H1 (cell line): ENCODE results near the gene KIAA0586. TPM values are rescaled to one million over a fixed set of nuclear protein-coding genes. Genes with fewer than 3 reads are reported as not detected.

Experiments
- CTCF ChIA-PET: fragments of 300-600 bp; sonication (Branson Sonifier 250); formaldehyde crosslinking; loops from one replicate; lab custom pipeline; 2021; ENCODE audit not compliant: partially characterized antibody; lab: Charles Lee
- POLR2A ChIA-PET: fragments of 300-600 bp; sonication (Branson Sonifier 250); formaldehyde crosslinking; loops from one replicate; lab custom pipeline; 2021; ENCODE audit warnings: inconsistent platforms; ENCODE audit not compliant: partially characterized antibody; lab: Charles Lee
- DNase-seq, 2 experiments: peaks; one replicate each; pipeline versions ENCODE4 v3.0.0 to v3.0.0-alpha.2; 2010 to 2022; ENCODE audit warnings: low spot score in 2 of 2, low read depth in 1 of 2, mixed read lengths in 1 of 2
- FAIRE-seq: peaks from 2 replicates; lab custom pipeline; 2011; peaks lifted over from hg19 to GRCh38; lab: Jason Lieb, UNC
- H2AFZ ChIP-seq: 2 replicates; pipeline ENCODE4 v1.8.1; 2012; ENCODE audit warnings: low read length, inconsistent platforms
- H2AK5ac ChIP-seq: 2 replicates; pipeline ENCODE4 v1.6.1; 2013; ENCODE audit warnings: low read depth, low read length
- H2BK120ac ChIP-seq: replicated peaks from 2 replicates; pipeline ENCODE3; 2013; ENCODE audit warnings: low read depth, low read length, inconsistent platforms
- H2BK12ac ChIP-seq: 2 replicates; pipeline ENCODE4 v1.6.1; 2013; ENCODE audit warnings: low read depth, low read length
- H2BK15ac ChIP-seq: 2 replicates; pipeline ENCODE4 v1.6.1; 2013; ENCODE audit warnings: low read length
- H2BK20ac ChIP-seq: 2 replicates; pipeline ENCODE4 v1.6.1; 2013; ENCODE audit warnings: low read length
- H2BK5ac ChIP-seq: 2 replicates; pipeline ENCODE4 v1.6.1; 2013; ENCODE audit warnings: low read depth, low read length
- H3K14ac ChIP-seq: 2 replicates; pipeline ENCODE4 v1.6.1; 2013; ENCODE audit warnings: inconsistent platforms; ENCODE audit not compliant: insufficient read length
- H3K18ac ChIP-seq: 2 replicates; pipeline ENCODE4 v1.6.1; 2013; ENCODE audit warnings: low read length; ENCODE audit errors: extremely low read depth
- H3K23ac ChIP-seq: 2 replicates; pipeline ENCODE4 v1.6.1; 2013; ENCODE audit warnings: inconsistent platforms; ENCODE audit not compliant: insufficient read length
- H3K23me2 ChIP-seq: 2 replicates; pipeline ENCODE4 v1.6.1; 2013; ENCODE audit warnings: low read depth, low read length
- H3K27ac ChIP-seq: 2 replicates; pipeline ENCODE4 v1.6.1; 2011; ENCODE audit warnings: low read depth, low read length, inconsistent platforms
- H3K27me3 ChIP-seq, 4 experiments: replicated peaks in 1 of 4; 1 replicate in 1 of 4; 2 replicates in 3 of 4; pipeline versions ENCODE4 v1.6.1 to v1.8.1; 2011 to 2013; ENCODE audit warnings: low read length in 3 of 4, mild to moderate bottlenecking in 3 of 4, inconsistent platforms in 2 of 4, mixed read lengths in 2 of 4, moderate library complexity in 1 of 4; ENCODE audit not compliant: control insufficient read depth in 3 of 4, insufficient read depth in 3 of 4; ENCODE audit errors: extremely low read depth in 1 of 4
- H3K36me3 ChIP-seq, 4 experiments: 2 replicates each; pipeline versions ENCODE4 v1.6.1 to v1.8.1; 2011 to 2013; ENCODE audit warnings: mild to moderate bottlenecking in 4 of 4, low read length in 3 of 4, moderate library complexity in 2 of 4, control low read depth in 1 of 4, inconsistent platforms in 1 of 4; ENCODE audit not compliant: insufficient read depth in 4 of 4, control insufficient read depth in 2 of 4
- H3K4ac ChIP-seq: replicated peaks from 2 replicates; pipeline ENCODE3; 2013; ENCODE audit warnings: low read length, low read depth, mixed read lengths, inconsistent platforms; ENCODE audit not compliant: insufficient read length
- H3K4me1 ChIP-seq, 4 experiments: replicated peaks in 1 of 4; 1 replicate in 1 of 4; 2 replicates in 3 of 4; pipeline versions ENCODE4 v1.6.1 to v1.8.1; 2011 to 2013; ENCODE audit warnings: low read length in 3 of 4, inconsistent platforms in 2 of 4, mixed read lengths in 1 of 4; ENCODE audit not compliant: insufficient read depth in 4 of 4, control insufficient read depth in 3 of 4
- H3K4me2 ChIP-seq, 2 experiments: 2 replicates each; pipeline versions ENCODE4 v1.6.1 to v1.8.1; 2011 to 2013; ENCODE audit warnings: low read depth in 2 of 2, low read length in 2 of 2, control low read depth in 1 of 2, inconsistent platforms in 1 of 2, mild to moderate bottlenecking in 1 of 2; ENCODE audit not compliant: insufficient read depth in 1 of 2
- H3K4me3 ChIP-seq, 4 experiments: fragments of 200-600, 300-600 bp in 1 of 4; sonication (generic), shearing (Covaris generic), sonication (Bioruptor Twin) in 1 of 4; 2 replicates each; pipeline versions ENCODE4 v1.5.1 to v1.8.1; 2011 to 2016; ENCODE audit warnings: low read length in 4 of 4, low read depth in 3 of 4, control low read depth in 2 of 4, inconsistent platforms in 2 of 4, mild to moderate bottlenecking in 2 of 4, mixed read lengths in 1 of 4, moderate library complexity in 1 of 4; ENCODE audit not compliant: insufficient read depth in 2 of 4; ENCODE audit errors: extremely low read depth in 1 of 4
- H3K56ac ChIP-seq: replicated peaks from 2 replicates; pipeline ENCODE3; 2013; ENCODE audit warnings: low read depth, mild to moderate bottlenecking, mixed read lengths, low read length, inconsistent platforms; ENCODE audit not compliant: insufficient read length
- H3K79me1 ChIP-seq: 2 replicates; pipeline ENCODE4 v1.6.1; 2013; ENCODE audit warnings: low read depth, low read length, control low read depth
- H3K79me2 ChIP-seq, 2 experiments: 2 replicates each; pipeline versions ENCODE4 v1.6.1 to v1.8.1; 2012 to 2013; ENCODE audit warnings: low read length in 2 of 2, mild to moderate bottlenecking in 2 of 2, inconsistent platforms in 1 of 2; ENCODE audit not compliant: insufficient read depth in 2 of 2, control insufficient read depth in 1 of 2
- H3K9ac ChIP-seq, 4 experiments: replicated peaks in 1 of 4; 1 replicate in 1 of 4; 2 replicates in 3 of 4; pipeline versions ENCODE4 v1.6.1 to v1.8.1; 2011 to 2013; ENCODE audit warnings: low read depth in 3 of 4, low read length in 3 of 4, control low read depth in 2 of 4, mild to moderate bottlenecking in 2 of 4, moderate library complexity in 2 of 4, inconsistent platforms in 1 of 4; ENCODE audit errors: extremely low read depth in 1 of 4
- H3K9me3 ChIP-seq, 2 experiments: 2 replicates each; pipeline versions ENCODE4 v1.6.1 to v1.8.1; 2012 to 2013; ENCODE audit warnings: mild to moderate bottlenecking in 2 of 2, moderate library complexity in 2 of 2, control low read depth in 1 of 2, inconsistent platforms in 1 of 2, low read depth in 1 of 2, low read length in 1 of 2, mixed read lengths in 1 of 2; ENCODE audit not compliant: insufficient read depth in 2 of 2
- H4K20me1 ChIP-seq, 2 experiments: replicated peaks in 1 of 2; 2 replicates each; pipeline versions ENCODE3 to v1.8.1; 2011 to 2013; ENCODE audit warnings: inconsistent platforms in 2 of 2, low read length in 2 of 2, mild to moderate bottlenecking in 1 of 2; ENCODE audit not compliant: insufficient read depth in 2 of 2, control insufficient read depth in 1 of 2
- H4K5ac ChIP-seq: 2 replicates; pipeline ENCODE4 v1.6.1; 2013; ENCODE audit warnings: low read length, low read depth, mixed read lengths, inconsistent platforms; ENCODE audit not compliant: insufficient read length
- H4K8ac ChIP-seq: 2 replicates; pipeline ENCODE4 v1.8.0; 2013; ENCODE audit warnings: mild to moderate bottlenecking, moderate library complexity, low read length, inconsistent platforms; ENCODE audit not compliant: insufficient read depth; ENCODE audit errors: extremely low read depth
- H4K91ac ChIP-seq: replicated peaks from 2 replicates; pipeline ENCODE3; 2013; ENCODE audit warnings: low read length, mixed read lengths, inconsistent platforms; ENCODE audit not compliant: insufficient read length
- ASH2L ChIP-seq: fragments of 200-600, 300-600 bp; sonication (generic); IDR thresholded peaks from one replicate; pipeline ENCODE4 v1.7.1; 2017; ENCODE audit warnings: low read length
- BRCA1 ChIP-seq: IDR thresholded peaks from 2 replicates; pipeline ENCODE4 v1.6.1; 2012; ENCODE audit warnings: low read depth, low read length, improper control_type of control experiment
- CHD2 ChIP-seq: IDR thresholded peaks from 2 replicates; pipeline ENCODE4 v1.6.1; 2012; ENCODE audit warnings: low read length, improper control_type of control experiment
- CTCF ChIP-seq, 3 experiments: IDR thresholded peaks; 1 replicate in 2 of 3; 2 replicates in 1 of 3; pipeline versions ENCODE4 v1.5.1 to v1.6.1; 2011; ENCODE audit warnings: low read length in 3 of 3, mild to moderate bottlenecking in 3 of 3, inconsistent platforms in 2 of 3, low read depth in 1 of 3, moderate library complexity in 1 of 3; ENCODE audit not compliant: insufficient read depth in 1 of 3; ENCODE audit errors: control extremely low read depth in 1 of 3
- HDAC6 ChIP-seq: IDR thresholded peaks from one replicate; pipeline ENCODE4 v1.7.1; 2012; ENCODE audit warnings: low read depth, mild to moderate bottlenecking, inconsistent platforms, low read length, moderate library complexity
- MAFK ChIP-seq: IDR thresholded peaks from 2 replicates; pipeline ENCODE4 v1.6.1; 2012; ENCODE audit warnings: low read depth, mild to moderate bottlenecking, improper control_type of control experiment, low read length
- RNF2 ChIP-seq: fragments of 200-900, 300-1000 bp; sonication (generic); IDR thresholded peaks from 2 replicates; pipeline ENCODE4 v1.7.1; 2016; ENCODE audit warnings: borderline replicate concordance, low read depth, mild to moderate bottlenecking, antibody characterized with exemption, low read length; ENCODE audit not compliant: poor library complexity, severe bottlenecking; ENCODE audit errors: missing control alignments
- SP2 ChIP-seq: IDR thresholded peaks from 2 replicates; pipeline ENCODE4 v1.6.1; 2012; ENCODE audit warnings: mild to moderate bottlenecking, low read length, inconsistent platforms
- SP4 ChIP-seq: IDR thresholded peaks from 2 replicates; pipeline ENCODE4 v1.6.1; 2012; ENCODE audit warnings: low read length, inconsistent platforms
- SUZ12 ChIP-seq: fragments of 200-600 bp; sonication (generic); IDR thresholded peaks from 2 replicates; pipeline ENCODE4 v1.6.1; 2012; ENCODE audit warnings: mild to moderate bottlenecking, inconsistent platforms, low read length, moderate library complexity, mixed read lengths
- whole genome bisulfite sequencing, 2 experiments: shearing (Covaris generic) in 1 of 2; methylation state at CpG; one replicate each; pipeline versions ENCODE4 v1.1.6 to v1.1.7; 2013 to 2015; ENCODE audit warnings: low lambda C conversion rate in 2 of 2, mixed read lengths in 2 of 2, inconsistent platforms in 1 of 2, low coverage in 1 of 2, missing lambda C conversion rate in 1 of 2; ENCODE audit not compliant: insufficient replicate concordance in 2 of 2, insufficient coverage in 1 of 2, insufficient read length in 1 of 2; ENCODE audit errors: extremely low coverage in 1 of 2, missing lambda C conversion rate in 1 of 2; 5-methylcytosine and 5-hydroxymethylcytosine counted together
- polyA plus RNA-seq, 7 experiments: library from polyadenylated mRNA; depleted of rRNA in 3 of 7; stranded (reverse) in 5 of 7; unstranded in 2 of 7; fragments of >200 nt in 5 of 7; fragments of 200-250 nt in 2 of 7; gene quantifications; 1 replicate in 5 of 7; 2 replicates in 1 of 7; 4 replicates in 1 of 7; pipeline versions ENCODE4 v1.2.1 to v1.2.3, GENCODE V29; 2011 to 2013; ENCODE audit warnings: missing spikeins in 2 of 7, mixed read lengths in 2 of 7
- total RNA-seq: library from RNA; stranded (reverse); fragmentation: NEBNext Ultra II Directional; extraction: Animal tissue kit (Norgen Biotek cat#: 25700); gene quantifications from 2 replicates; pipeline ENCODE4 v1.2.1, GENCODE V29; 2021

Gene KIAA0586
- total and polyA plus RNA-seq, 2 of the 8 experiments (the other 6 are each of a cell fraction or from before 2014, with no cell fraction given): 7.2 to 24.8 TPM

DNA sequence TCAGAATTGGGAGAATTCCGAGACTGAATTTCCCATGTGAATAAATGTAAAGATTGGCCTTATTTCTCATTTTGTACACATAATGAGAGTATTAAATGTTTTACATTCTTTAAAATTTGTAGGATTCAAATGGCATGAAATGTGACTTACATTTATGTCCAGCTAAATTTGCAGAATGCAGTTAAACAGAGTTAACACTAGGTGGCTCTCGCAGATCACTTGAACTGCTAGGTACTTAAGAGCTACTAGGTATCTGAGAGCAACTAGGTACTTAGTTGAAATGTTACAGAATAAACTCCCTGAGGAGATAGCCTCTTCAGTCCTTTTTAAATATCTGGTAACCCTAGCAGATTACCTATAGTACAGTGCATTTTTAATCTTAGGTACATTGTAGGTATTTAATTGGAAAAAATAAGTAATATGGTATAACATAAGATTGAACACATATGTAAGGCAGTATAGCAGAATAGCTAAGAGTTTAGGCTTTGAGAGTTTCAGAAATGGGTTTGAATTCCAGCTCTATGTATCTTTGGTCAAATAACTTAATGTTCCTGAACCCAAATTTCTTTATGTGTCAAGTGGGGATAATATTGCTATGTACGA, 73.8 kb downstream of the KIAA0586 start:
- Histone ChIP-seq H3K79me2 (no peaks in the 10 kb centered on the region), H3K9me3 (no peaks in the 10 kb centered on the region), H3K79me1 (no peaks in the 10 kb centered on the region), H3K9ac (no peak overlapping the region), H2BK120ac (no peak overlapping the region), H4K8ac (no peak overlapping the region), H2AK5ac (no peak overlapping the region), H3K18ac (no peak overlapping the region), H3K14ac (no peak overlapping the region), H3K56ac (no peak overlapping the region), H3K4me3 (no peak overlapping the region), H4K5ac (no peak overlapping the region), H2BK15ac (no peak overlapping the region), H3K23ac (no peak overlapping the region), H3K4me2 (no peak overlapping the region), H4K91ac (no peak overlapping the region), H3K27me3 (no peaks in the 10 kb centered on the region), H2BK12ac (no peak overlapping the region), H4K20me1 (no peaks in the 10 kb centered on the region), H3K23me2 (no peaks in the 10 kb centered on the region), H3K4me1 (no peaks in the 10 kb centered on the region), H3K36me3 (peaks cover 2 to 3% (median 3%) of the 10 kb centered on the region in 4 experiments; a peak in 5 of 8 replicates), H2AFZ (no peak overlapping the region), H2BK5ac (no peak overlapping the region), H3K27ac (no peak overlapping the region), H2BK20ac (no peak overlapping the region), H3K4ac (no peak overlapping the region)
- POLR2A ChIA-PET: no interaction called here
- WGBS, 2 experiments: 37% methylated on average over 3 of the region's 3 CpGs; no CpG with 5 or more reads in 1 of the 2 experiments
- no peak for DNase-seq
- FAIRE-seq: peak; percentile 88
- CTCF ChIA-PET: interaction anchor here (0.6 to 4.0 kb wide), 51 partner anchors 9 to 1102 kb away, joined by 3 to 33 read pairs (median 4); no protein-coding TSS in a partner anchor
- TF ChIP-seq SUZ12 (no peak), SP2 (no peak), ASH2L (no peak), CHD2 (no peak), CTCF (IDR thresholded peaks at IDR 0.05; ENCODE audit: control extremely low read depth in 1 of 3, insufficient read depth in 1 of 3, low read depth in 1 of 3, low read length in 3 of 3) (peak in 2 of 3 experiments; percentile 71 to 83; a peak in 3 of 4 replicates), RNF2 (no peak), SP4 (no peak), BRCA1 (no peak), HDAC6 (no peak), MAFK (no peak)
